Measurements from ENCODE around the gene DAB2IP. TPM values are rescaled to one million over a fixed set of nuclear protein-coding genes. Genes with fewer than 3 reads are reported as not detected.
A peak's percentile ranks its signal among the peaks of the same experiment; 100 is the strongest.

DAB2IP gene
- total RNA-seq, 2 donors from 2014 or later = 70.7 to 71.0 TPM

- Histone ChIP-seq H3K36me3 (ENCODE audit: control insufficient read depth, insufficient read depth, low read length) (no peaks in the 10 kb centered on the region), H3K27ac (ENCODE audit: low read depth, low read length) (no peak overlapping the region), H3K9me3 (ENCODE audit: control insufficient read depth, low read length) (no peaks in the 10 kb centered on the region), H3K4me1 (ENCODE audit: control insufficient read depth, insufficient read depth, low read length) (peaks cover 29% of the 10 kb centered on the region), H3K27me3 (ENCODE audit: control insufficient read depth, insufficient read depth, low read length, poor library complexity, severe bottlenecking) (no peaks in the 10 kb centered on the region), H3K9ac (ENCODE audit: extremely low read depth, low read length, poor library complexity, severe bottlenecking) (no peak overlapping the region), H3K4me3 (ENCODE audit: low read length) (no peak overlapping the region)
- Mint-ChIP-seq H3K36me3 (ENCODE audit: low read depth) (peaks cover 7% of the 10 kb centered on the region), H3K4me3 (no peak overlapping the region), H3K27me3 (ENCODE audit: insufficient read depth) (no peaks in the 10 kb centered on the region), H3K27ac (no peak overlapping the region), H3K9me3 (no peaks in the 10 kb centered on the region), H3K4me1 (peaks cover 27% of the 10 kb centered on the region)
- 88 to 93% methylated on average over 8 to 9 of the region's 9 CpGs for WGBS, 2 experiments (ENCODE audit: insufficient coverage in 1 of 2, insufficient read length in 1 of 2)
- DNase-seq = no peak
- TF ChIP-seq CTCF (conservative IDR thresholded peaks at IDR 0.05) = no peak
These were observed 38.2 kb downstream of the DAB2IP start for GRCh38 chr9:121689461-121690157.

- Mint-ChIP-seq H3K4me1 (peaks cover 27% of the 10 kb centered on the region), H3K9me3 (no peaks in the 10 kb centered on the region), H3K27ac (peak overlapping the region; percentile 48), H3K27me3 (ENCODE audit: insufficient read depth) (no peaks in the 10 kb centered on the region), H3K4me3 (no peak overlapping the region), H3K36me3 (ENCODE audit: low read depth) (peaks cover 7% of the 10 kb centered on the region)
- Histone ChIP-seq H3K36me3 (ENCODE audit: control insufficient read depth, insufficient read depth, low read length) (no peaks in the 10 kb centered on the region), H3K4me1 (ENCODE audit: control insufficient read depth, insufficient read depth, low read length) (peaks cover 29% of the 10 kb centered on the region), H3K9me3 (ENCODE audit: control insufficient read depth, low read length) (no peaks in the 10 kb centered on the region), H3K9ac (ENCODE audit: extremely low read depth, low read length, poor library complexity, severe bottlenecking) (no peak overlapping the region), H3K4me3 (ENCODE audit: low read length) (no peak overlapping the region), H3K27me3 (ENCODE audit: control insufficient read depth, insufficient read depth, low read length, poor library complexity, severe bottlenecking) (no peaks in the 10 kb centered on the region), H3K27ac (ENCODE audit: low read depth, low read length) (no peak overlapping the region)
- TF ChIP-seq CTCF (conservative IDR thresholded peaks at IDR 0.05) = no peak
- 59 to 65% methylated on average over 6 to 8 of the region's 8 CpGs for WGBS, 2 experiments (ENCODE audit: insufficient coverage in 1 of 2, insufficient read length in 1 of 2)
- DNase-seq = peak; percentile 85
These were observed 38.9 kb downstream of the DAB2IP start for GRCh38 chr9:121690316-121690715.

GRCh38 chr9:121690766-121691165 is 39.3 kb downstream of the DAB2IP start:
- Histone ChIP-seq H3K4me1 (ENCODE audit: control insufficient read depth, insufficient read depth, low read length) (peaks cover 29% of the 10 kb centered on the region), H3K27me3 (ENCODE audit: control insufficient read depth, insufficient read depth, low read length, poor library complexity, severe bottlenecking) (no peaks in the 10 kb centered on the region), H3K9me3 (ENCODE audit: control insufficient read depth, low read length) (no peaks in the 10 kb centered on the region), H3K27ac (ENCODE audit: low read depth, low read length) (no peak overlapping the region), H3K36me3 (ENCODE audit: control insufficient read depth, insufficient read depth, low read length) (no peaks in the 10 kb centered on the region), H3K4me3 (ENCODE audit: low read length) (no peak overlapping the region), H3K9ac (ENCODE audit: extremely low read depth, low read length, poor library complexity, severe bottlenecking) (no peak overlapping the region)
- DNase-seq = no peak
- no peak for TF ChIP-seq CTCF (conservative IDR thresholded peaks at IDR 0.05)
- Mint-ChIP-seq H3K27me3 (ENCODE audit: insufficient read depth) (no peaks in the 10 kb centered on the region), H3K4me3 (no peak overlapping the region), H3K36me3 (ENCODE audit: low read depth) (peaks cover 5% of the 10 kb centered on the region), H3K4me1 (peaks cover 27% of the 10 kb centered on the region), H3K9me3 (no peaks in the 10 kb centered on the region), H3K27ac (peak overlapping the region; percentile 48)
- WGBS, 2 experiments (ENCODE audit: insufficient coverage in 1 of 2, insufficient read length in 1 of 2) = 82 to 100% methylated on average over 1 of the region's 1 CpG
